Mucosa of gallbladder (tissue), 1 donor: ENCODE results near the gene AFTPH. TPM values are rescaled to one million over a fixed set of nuclear protein-coding genes. Genes with fewer than 3 reads are reported as not detected.

ENCODE experiments used
- DNase-seq: peaks from one replicate; pipeline ENCODE4 v3.0.0-alpha.2; 2020; ENCODE audit warnings: low spot score
- total RNA-seq: library from RNA; stranded (reverse); gene quantifications from one replicate; pipeline ENCODE4 v1.2.1, GENCODE V29; 2021
- donor health status: DM: no; HTN: no; CAD: no.

AFTPH gene
- total RNA-seq, 1 donor from 2014 or later, result 62.4 TPM

DNA sequence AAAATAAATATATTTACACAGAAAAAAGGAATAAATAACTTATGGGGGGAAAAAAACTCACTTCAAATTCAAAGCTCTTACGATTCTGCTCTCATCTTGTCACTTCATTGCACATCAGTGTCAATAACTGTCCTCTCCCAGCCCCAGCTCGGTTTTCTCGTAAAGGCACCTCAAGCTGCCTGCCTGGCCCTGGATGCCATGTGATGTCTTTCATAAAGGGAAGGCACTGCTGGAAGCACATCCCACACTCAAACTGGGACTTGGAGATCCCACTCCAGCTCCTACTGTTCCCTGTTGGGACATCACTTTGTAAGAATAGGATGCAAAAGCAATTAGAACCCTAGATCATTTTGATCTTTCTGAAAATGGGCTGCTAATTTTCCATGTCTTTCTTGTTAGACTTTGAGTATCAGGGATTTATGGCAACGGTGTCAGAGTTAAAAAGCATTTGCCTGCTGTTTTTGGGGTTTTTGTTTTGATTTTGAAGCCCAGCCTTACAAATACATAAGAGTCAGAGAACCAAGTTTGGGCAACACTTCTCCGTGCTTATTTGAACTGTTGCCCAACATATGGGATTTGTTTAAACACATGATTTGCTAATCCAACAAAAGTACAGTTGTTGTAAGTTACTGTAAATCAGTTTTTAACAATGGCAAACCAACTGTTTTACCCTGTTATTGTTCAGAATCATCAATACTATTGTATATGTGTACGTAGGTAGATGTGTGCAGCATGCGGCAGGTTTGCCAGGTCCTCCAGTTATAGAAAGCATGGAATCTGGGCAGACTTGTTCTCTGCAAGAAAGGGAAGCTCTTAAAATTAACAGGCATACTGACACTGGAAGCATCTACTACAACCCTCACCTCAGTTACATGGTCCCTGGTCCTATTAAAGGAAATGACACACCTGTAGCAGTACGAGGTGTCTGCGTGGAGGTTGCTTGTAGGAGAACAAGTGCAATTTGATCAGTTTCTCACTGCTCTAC, 109.0 kb downstream of the AFTPH start:
- no peak for DNase-seq

DNA sequence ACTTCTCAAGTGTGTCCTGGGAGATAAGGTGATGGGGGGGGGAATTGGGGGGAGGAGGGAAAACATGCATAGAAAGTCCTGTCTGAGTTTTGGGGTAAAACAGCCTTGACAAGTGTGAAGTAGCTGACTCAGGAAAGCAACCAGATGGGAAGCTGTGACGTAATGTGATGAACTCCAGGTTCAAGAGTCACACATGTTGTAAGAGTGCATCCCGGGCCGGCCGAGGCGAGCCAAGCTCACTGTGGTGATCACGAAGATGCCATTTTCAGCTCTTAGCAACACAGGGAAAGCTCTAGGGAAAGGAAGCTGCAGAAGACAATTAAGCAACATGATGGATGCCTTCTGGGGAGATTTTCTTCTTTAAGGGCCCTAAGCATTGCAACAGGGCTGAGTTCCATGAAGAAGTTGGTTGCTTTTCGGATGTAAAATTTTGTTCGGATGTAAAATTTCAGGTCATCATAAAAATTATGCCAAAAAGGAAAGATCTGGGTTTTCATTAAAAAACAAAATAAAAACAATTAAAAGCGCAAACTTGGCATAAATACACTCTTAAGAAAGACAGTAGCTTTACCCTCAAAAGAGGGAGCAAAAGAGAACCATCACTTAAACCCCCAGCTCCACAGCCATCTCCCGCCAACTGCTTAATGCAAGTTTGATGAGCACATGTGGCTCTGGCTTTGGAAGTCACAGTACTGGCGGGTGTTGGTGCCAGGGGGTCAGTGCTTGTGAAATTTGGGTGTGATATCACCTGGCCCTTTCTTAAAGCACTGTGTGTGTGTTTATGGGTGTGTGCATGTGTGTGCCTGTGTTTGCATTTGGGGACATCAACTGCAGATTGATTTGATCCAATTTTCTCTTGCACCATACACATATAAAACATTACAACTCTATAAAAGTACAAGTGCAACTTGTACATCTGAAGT, 110.5 kb downstream of the AFTPH start:
- DNase-seq, result no peak

DNA sequence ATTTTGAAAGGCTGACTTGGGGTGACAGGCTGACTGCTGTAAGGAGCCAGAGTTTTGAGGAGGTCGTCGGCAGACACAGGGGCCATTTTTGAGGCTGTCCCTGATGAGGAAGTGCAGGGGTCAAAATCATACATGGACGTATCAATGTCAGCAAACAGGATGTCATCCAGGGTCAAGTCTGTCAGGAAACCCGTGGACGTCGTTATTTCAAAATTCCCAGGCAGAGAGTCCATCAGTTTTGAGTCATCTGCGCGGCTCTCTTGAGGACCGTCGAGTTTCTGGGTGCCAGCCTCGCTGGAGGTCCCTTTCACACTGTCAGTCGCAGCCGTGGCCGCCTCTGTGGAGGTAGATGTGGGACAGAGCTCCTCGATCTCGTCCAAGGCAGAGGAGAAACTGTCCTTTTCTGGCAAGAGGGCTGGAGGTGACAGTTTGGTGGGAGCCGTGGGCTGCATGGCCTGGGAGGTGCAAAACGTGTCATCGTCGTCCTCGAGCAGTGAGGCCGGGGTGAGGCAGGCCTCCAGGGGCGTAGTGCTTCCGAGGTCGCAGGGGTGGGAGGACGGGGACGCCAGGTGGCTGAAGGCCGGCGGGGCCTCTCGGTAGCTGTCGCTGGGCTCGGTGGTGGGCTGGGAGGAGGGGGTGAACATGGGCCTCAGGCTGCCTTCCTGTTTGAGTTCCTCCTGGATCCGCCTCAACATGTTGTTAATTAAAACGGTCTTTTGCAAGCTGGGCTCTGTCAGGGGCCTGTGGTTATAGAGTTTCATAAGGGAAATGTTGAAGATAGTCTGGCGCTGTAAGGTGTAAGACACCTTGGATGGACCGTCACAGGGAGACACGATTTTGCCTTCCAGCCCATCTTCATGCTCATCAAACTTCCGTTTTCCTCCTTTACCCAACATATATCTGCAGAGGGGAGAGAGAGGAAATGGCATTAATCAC, 112.1 kb downstream of the AFTPH start:
- DNase-seq, result no peak

DNA sequence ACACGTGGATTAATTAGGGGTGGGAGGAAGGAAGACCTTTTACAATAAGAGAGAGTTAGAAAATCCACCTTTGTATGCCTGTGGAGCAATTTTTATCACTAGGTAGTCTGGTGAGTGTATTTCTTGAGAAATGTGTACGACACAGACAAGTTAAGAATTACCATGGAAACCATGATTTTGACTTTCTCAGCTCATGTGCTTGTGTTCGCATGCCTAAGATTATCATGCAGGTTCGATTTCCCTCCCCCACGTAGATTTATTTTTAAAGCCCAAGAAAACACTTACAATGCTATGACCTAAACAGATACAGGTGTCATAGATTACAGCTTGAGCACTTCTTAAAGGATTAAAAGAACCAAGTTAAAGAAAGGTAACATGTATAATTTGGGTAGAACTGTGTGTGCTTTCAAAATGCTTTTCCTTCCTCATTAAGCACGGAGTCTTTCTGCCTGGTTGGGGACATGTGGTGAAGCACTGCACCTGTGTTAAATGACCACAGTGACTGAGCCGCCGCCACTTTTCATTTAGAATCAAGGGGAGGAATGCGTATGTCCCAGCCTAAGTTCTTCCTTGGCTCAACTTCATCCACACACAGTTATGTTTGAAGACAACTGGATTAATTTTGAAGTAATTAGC, 113.0 kb downstream of the AFTPH start:
- DNase-seq, result no peak

DNA sequence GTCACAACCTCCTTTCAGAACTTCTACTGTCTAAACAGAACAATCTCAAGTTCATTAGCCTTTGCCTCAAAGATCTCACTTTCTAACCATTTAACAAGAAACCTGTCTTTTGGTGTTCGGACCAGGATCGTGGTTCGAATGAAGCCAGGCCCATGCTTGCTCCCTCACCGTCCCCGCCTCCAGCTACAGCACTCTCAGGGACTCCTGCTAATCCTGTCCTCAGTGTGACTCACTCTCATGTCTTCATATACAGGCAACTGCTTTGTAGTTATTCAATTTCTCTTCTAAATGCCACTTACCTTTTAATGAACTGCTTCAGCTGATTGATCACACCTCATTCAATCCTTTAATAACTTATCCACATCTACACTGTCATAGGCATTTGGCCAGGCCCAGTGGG, 113.8 kb downstream of the AFTPH start:
- DNase-seq, result no peak

DNA sequence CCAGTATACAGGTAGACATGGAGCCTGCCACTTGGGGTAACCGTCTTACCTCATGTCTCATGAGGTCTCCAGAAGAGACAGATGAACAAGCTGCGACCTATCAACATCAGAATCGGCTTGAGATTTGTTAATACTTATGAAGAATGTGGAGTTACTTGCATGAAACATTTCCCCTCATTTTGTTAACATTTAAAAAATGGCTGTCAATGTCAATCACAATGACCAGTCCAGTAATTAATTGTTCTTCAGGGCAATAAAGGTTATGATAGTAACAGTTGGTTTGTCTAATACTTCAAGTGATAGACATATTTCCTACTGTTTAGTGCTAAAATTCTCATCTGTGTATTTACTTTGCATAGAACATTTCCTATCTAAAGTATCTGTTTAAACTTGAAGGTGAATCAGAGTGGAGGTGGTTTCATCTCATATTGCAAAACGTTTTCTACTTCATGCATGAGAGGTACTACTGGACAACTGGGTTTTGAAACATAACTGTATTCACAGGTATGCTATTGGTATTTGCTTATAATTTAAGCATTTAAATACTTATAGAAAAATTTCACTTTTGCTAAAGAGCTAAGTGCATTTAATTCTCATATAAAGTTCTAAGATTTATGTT, 114.5 kb downstream of the AFTPH start:
- DNase-seq, result no peak

DNA sequence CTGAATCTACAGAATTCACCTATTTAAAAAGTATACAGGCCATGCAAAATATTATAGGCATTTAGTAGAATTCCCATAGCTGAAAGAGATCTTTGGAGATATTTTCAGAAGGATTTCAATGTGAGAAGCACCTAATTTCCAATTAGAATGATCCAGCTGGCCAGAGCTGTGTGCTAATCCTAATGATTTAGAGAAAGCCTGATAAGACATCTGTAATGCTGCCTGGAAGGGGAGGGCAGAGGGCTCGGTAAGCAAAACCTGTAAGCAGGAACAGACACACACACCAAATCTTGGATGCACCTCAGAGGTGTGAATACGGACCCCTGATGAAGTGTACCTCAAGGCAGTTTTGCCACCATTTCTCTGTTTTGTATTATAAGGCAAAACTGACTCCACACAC, 115.6 kb downstream of the AFTPH start:
- no peak for DNase-seq

DNA sequence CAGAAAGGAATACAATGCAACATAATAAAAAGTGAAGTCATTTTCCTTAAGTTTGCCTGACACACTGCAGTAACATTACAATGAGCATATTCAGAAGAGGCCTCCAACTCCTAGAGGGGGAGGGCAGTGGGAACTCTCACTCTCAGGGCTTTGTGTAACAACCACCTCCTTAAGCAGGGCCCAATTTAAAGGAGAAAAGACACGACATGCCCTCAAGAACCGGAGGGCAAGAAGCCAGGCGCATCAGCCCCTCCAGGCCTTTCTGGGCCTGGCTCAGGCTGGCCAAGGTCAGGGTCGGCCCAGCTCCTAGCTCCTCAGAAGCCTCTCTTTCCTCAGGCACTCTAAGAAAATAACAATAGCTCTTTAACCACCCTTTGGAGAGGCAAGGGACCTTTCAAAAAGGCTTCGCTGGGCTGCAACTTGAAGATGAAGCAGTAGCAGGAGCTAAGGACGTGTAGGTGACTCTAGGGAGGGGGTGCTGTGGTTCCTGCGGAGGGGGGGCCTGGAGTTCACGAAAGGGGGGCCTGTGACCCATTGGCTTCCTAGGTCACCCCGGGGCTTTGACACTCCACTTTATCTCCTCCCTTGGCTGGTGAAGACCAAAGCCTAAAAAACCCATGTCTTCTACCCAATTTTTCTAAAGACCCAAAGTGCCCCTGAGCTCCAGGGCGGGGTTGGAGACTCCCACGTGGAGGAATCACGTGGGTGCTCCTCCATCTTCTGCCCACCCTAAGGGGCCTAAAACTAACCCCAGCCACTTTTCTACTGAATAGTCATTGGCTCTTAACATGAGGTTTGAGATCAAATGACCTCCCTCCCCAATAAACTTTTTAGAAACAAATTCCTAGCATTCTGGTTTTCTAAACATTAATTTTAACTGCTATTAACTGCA, 116.3 kb downstream of the AFTPH start:
- DNase-seq, result no peak

DNA sequence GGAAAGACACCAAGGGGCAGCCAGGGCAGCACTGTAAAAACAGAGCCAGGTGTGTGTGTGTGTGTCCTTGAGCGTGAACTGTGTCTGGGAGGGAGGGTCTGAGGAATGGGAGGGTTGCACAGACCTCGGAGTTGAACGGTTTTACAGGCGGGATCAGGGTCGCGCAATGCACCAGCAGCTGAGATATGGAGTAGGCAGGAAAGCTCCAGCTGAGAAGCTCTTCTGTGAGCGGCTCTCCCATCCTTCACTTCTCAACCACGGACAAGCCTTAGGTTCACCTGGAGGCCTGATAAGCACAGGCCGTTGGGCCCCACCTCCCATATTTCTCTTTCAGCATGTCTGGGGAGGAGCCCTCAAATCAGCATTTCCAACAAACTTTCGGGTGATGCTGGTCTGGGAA, 117.5 kb downstream of the AFTPH start:
- DNase-seq, result no peak

Other genes starting within 250 kb of the AFTPH start
- gene LGALSL, start 70.2 kb upstream of the AFTPH start, total RNA-seq, result 19.9 TPM
- 19.8 TPM for gene SERTAD2, start 129.6 kb downstream of the AFTPH start, total RNA-seq